CD4-positive, alpha-beta T cell treated with Interleukin-15 for 4 hours (primary cell): ENCODE data around the gene GRIP1.
A peak's percentile ranks its signal among the peaks of the same experiment; 100 is the strongest.

ENCODE experiments used
- DNase-seq: peaks from one replicate; pipeline ENCODE4 v3.0.0-alpha.2; 2020; ENCODE audit warnings: low spot score

GRIP1 gene

DNA sequence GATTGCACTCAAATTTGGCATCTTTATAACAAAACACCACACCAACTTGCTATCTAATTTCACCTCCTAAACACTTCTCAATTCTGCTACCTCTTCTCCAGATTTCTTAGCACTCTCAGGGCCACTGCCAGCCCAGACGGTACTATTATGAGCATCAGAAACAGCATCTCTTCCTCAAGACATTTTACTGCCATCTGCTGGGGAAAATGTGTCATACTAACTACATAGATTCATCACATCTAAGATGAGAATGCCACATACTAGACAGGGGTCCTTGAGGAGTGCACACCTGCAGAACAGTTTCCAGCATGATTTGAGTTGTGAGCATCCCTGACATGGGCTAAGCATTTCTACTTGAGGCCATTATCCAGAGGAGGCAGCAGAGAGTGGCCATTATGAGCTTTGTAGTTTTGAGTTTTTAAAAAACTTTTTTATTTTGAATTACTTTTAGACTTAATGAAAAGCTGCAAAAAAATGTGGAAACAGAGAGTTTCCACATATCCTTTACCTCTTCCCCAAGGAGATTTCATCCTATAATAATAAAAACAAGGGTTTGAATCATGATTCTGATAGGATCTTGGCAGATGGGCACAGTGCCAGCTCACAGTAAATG is 15.1 kb upstream of the GRIP1 start:
- peak; percentile 44 for DNase-seq

DNA sequence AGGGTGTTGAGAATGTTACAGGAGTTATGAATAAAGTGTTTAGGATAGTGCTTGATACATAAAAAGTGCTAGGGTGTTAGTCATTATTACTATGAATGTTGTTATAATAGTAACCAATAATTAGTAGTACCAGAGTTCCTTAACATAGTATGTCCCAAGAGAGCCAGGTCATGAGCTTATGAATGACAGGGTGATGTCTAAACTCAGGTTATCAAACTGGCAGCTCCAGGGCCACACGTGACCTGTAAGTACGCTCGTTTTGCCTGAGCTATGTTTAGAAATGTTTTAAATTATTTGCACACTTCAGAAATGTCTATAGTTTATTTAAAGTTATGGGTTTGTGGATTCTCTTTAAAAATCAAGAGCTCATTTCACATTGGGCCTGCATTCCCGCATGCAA is 14.1 kb upstream of the GRIP1 start:
- no peak for DNase-seq

DNA sequence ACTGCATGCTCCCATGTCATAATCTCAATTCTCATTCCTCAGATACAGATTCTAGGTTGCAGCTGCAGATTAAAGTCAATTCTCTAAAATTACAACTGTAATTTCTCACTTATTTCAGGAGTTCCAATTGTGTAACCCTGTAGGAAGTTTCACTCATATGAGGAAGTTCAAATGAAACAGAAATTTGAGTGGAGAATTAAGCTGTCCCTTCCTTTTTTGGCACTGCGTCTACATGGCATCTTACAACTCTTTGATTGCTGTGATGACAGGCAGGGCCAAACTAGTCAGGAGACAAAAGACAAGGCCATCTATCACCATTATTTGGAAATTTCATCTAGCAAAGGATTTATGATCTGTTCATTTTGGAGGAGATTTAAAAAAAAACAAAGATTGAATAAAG is 13.3 kb upstream of the GRIP1 start:
- no peak for DNase-seq

DNA sequence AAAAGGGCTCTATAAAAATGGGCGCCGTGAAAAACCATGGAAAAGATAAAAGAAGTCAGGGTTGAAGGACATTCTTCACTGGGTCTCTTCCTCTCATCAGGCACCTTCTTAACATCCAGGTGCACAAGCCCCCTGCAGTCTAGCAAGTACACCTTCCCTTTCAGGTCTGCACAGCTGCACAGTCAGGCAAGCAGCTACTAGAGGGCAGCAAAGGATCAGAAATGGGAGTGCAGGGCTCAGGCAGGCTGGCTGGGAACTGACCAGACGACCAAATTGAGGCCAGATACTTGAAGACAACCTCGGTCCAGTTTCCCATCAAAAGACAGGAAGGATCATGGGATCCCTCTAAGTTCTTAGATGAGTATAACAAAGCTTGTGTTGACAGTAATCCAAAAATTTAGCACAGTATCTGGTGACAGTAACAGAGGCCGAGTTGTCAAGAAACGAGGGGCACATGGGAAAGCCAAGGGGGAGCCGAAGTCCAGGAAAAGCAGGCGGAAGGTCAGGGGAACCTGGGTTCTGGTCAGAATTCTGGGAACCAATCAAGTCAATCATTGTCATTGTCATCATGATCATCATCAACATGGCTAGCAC is 10.1 kb upstream of the GRIP1 start:
- DNase-seq, result peak; percentile 15

DNA sequence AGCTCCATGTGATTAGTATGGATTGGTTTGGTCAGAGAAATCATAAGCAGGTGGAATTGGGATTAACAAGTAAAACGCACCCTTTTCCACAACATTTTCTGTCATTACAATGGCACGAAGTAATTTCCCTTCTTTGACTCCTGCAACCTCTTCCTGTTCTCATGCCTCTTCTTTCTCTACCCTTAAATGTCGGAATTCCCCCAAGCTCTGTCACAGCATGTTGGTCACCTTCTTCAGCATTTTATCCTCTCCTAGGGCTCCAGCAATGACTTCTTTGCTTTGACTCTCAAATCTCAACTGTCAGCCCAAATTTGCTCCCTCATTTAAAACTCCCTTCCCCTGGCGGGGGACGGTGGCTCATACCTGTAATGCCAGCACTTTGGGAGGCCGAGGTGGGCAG is 5.3 kb upstream of the GRIP1 start:
- no peak for DNase-seq

DNA sequence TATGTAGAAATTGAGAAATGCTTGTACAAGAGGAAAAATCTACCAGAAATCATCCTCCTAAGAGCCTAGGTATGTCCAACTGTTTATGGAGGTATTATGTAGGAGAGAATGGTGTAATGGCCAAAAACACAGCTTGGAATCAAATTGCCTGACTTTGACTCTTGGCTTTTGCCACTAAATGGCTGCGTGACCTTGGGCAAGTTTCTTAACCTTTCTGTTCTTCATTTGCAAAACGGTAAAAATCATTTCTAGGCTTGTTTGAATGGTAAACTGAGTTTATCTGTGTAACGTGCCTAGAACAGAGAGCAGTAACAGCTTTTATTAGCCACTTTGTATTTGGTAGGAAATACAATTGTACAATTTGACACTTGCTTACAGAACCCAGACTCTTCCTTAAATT is 4.9 kb upstream of the GRIP1 start:
- no peak for DNase-seq

DNA sequence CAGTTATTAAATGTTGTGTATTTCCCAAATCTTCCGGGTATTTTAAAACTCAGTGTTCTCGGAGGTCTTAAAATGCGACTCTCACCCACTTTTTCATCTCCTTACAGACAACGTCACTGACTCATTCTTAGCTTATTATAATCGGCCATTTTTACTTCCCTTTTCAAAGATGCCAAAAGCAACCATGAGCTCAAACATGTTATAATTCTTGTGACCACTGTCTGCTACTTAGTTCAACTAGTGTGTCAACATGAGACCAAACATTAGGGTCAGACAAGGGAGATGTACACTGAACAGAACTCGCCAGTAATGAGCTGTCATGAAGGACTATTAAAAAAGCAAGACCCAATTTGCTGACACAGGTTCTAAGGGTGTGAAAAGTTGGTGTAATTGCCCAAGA is 4.2 kb upstream of the GRIP1 start:
- no peak for DNase-seq

DNA sequence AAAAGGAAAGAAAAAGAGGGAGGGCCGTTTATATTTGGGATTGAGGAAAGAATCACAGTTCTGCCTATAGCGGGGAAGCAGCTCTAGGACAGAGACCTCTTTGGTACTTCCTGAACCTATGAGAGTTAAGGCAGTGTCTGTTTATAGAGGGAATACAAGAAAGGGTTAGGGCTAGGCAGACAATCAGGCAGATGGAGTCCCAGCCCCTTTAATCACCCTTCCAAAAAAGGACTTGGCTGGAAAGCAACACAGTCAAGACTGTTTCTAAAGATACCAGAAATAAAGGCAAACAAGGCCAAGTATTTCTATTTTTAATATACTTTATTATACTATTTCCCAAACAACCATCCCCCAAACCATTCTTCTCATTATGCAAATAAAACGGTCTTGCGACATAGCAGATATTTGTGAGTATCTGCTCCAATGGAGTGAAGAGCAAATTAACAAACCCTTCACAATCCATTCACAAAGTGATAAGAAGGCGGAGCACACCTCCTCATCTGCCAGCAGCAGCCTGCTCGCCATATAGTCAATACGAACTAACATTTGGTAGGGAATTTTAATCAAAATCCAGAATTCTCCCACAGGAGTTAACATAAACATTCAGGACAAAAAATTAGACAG is 697 bp upstream of the GRIP1 start:
- no peak for DNase-seq

DNA sequence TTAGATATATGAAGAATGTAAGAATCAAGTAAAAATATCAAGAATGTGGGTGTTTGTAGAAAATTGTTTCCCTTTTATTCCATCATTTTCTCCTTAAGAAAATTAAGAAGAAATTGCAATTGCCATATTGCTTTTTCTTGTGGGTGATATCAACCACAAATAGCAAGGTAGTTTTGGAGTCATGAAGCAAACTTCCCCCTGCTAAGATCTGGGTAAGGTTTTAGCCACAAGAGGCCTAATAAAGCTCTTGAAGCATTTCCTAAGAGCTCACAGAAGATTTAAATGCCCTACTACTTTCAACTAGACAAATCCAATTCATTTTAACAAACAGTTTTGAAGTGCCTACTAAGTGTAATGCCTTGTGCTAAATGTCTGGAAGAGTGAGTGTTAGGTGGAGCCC is 2.6 kb downstream of the GRIP1 start:
- no peak for DNase-seq

DNA sequence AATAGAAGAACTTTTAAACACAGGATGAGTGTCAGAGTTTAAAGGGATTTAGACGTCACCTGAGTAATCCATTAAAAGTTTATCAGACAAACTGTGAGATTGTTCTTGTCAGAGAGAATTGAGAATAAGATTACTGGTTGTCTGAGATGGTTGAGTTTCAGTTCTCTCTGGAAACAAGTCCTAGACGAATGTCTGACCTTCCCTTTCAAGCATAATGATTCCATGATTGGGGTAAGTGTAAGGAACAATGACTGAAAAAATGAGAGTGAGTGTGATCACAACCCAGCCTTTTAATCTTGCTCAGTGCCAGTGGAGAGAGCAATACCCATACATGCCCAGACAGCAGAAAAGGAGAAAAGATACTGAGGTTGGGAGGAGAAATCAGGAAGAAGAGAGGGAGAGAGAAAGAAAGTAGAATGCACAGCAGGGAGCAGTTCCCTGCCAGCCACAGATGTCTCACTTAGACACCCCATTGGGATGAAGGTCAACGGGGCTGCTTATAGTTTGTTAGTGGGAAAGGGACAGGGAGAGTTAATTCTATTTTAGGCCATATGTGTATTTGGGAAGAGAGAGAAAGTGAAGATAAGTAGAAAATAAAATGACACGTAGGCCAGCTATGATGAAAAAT is 4.3 kb downstream of the GRIP1 start:
- no peak for DNase-seq

DNA sequence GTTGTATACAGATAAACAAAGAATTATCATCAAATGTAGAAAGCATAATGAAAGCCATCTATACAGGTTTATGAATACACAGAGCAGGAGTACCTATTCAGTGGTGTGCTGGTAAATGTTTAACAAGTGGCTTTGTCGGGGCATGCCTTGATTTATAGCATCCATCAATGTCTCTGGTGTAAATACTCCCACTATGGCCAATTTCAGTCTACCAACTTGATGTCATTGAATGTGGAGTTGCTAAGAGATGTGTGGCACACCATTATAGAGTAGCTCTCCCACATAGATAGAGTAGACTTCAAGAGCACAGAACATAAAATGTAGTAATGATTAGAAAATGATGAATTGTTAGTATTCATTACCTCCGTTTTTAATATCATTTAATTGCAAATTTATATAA is 9.3 kb downstream of the GRIP1 start:
- no peak for DNase-seq

DNA sequence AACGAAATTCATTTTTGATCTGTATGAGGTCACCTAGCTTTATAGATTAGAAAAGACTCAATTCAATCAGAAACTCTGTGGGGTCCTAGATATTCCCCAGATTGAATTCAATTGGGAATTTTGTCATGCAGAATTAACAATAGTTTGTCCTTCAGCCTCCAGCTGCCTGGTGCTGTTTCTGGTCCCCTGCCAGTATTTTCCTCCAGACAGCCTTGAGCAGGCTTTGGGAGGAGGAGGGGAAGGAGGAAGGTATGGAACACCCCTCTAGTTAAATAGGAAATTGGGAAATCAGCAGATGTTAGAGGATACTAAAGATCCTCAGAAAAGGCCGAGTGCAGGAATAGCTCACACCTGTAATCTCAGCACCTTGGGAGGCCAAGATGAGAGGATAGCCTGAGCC is 10.6 kb downstream of the GRIP1 start:
- no peak for DNase-seq

DNA sequence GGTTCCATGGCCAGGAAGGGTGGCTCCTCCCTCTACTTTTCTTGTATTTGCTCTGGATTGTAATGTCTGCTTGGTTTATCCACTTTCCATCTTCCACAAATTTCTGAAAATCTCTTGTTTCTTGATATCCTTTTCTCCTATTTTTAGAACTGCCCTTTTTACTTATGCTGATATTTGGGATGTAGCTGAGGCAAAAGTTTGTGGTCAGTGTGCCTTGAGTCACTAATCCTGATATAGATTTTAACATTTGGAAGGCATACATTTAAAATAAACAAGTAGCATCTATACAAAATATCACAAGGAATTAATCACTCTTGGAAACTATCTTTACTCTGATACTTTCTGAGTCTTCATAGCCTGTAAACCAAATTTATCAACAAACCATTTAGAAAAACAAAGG is 11.0 kb downstream of the GRIP1 start:
- DNase-seq, result no peak

DNA sequence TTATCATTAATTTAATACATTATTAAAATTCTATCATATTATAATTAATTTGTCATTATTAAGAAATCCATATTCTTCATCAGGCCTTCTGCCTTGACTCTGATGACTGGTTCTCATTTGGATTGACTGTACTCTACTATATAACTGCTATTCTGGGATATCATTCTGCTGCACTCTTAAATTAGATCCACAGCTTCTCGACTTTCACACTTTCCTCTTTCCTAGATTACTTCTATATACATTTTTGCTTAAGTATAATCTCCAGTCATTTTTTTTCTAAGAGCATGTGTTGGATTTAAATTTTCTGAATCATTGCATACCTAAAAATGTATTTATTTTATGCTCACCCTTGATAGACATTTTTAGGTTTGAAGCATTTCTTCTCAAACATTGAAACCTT is 12.4 kb downstream of the GRIP1 start:
- DNase-seq, result no peak

DNA sequence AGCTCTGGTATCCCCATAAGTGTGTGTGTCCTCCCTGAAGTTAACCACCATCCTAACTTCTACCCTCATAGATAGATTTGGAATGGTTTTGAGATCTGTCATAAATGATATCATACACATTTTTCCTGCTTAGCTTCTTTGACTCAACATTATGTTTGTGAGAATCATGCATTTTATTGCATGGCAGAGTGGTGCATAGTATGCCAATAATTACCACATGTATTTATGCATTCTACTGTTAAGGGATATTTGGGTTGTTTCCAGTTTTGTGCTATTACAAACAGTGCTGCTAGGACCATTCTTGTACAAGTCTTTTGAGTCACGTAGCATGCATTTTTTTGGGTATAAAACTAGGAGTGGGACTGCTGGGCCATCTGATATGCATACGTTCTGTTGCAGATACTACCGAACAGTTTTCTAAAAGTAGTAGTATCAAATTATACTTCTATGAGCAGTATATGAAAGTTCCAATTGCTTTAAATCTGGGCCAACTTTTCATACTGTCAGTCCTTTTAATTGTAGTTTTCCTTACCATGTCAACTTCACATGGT is 13.4 kb downstream of the GRIP1 start:
- DNase-seq, result no peak

DNA sequence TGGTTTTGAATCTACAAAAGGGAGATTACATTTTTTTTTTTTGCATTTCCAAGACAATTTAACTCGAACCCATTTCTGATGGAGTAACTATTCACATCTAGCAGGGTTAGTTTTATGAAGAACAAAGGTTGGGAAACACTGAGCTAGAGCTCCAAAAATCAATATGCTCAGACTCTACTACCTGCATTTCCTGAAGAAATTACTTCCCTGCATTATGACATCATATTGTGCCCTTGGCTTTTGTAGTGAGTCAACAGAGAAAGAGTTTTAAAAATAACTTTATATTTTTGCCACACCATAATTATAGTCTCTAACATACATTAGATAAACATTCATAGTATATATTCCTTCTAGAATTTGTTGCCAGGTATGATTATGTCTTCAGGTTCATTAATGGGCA is 14.8 kb downstream of the GRIP1 start:
- no peak for DNase-seq

DNA sequence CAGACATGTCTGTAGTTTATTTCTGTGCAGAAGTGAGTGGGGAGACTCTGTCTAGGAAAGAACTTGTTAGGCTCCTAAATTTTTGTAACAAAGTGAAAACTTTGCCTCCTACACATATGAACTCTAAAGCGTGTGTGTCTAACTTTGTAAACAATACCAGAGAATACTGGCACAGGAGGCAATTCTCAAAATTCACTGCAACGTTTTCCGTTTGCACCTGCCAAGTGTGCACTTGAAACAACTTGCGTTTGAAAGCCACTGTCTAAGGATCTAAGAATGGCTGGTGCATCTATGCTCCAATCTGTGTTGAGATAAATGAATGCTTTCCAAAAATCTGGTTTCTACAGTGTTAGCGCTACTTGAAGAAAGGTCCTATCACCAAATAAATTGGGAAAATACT is 15.3 kb downstream of the GRIP1 start:
- no peak for DNase-seq

DNA sequence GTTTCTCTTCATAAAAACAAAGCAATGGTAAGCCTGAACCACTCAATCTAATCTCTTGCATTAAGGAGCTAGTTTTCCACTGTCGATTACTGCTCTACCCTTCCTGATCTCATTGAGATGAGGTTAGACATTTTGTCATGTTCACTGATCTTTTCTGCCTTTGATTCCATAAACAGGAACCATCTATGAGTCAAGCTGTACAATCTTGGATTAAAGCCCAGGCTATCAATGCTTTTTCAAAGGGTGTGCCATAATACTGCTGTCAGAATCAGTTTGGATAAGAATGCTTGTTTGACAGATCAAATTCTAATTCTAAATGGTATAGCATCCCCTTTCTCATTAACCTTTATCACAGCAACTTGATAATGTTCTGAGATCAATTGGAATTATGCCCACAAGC is 16.1 kb downstream of the GRIP1 start:
- no peak for DNase-seq

DNA sequence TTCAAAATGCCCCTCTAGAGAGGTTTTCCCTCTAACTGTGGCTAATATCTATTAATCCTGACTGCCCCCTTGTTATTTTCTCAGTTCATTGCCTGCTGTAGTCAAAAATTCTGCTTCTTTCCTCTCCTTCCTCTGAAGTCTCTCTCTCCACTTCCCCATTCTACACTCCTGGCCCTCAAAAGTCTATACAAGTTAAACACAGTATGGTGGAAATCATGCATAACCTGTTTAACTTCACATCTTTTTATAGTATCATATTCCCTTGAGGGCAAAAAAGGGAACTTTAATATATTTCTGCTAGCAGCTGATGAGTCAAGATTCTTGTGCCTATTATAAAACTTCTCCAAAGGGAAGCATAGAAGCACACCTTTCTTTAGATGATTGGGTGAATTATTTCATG is 16.7 kb downstream of the GRIP1 start:
- no peak for DNase-seq

DNA sequence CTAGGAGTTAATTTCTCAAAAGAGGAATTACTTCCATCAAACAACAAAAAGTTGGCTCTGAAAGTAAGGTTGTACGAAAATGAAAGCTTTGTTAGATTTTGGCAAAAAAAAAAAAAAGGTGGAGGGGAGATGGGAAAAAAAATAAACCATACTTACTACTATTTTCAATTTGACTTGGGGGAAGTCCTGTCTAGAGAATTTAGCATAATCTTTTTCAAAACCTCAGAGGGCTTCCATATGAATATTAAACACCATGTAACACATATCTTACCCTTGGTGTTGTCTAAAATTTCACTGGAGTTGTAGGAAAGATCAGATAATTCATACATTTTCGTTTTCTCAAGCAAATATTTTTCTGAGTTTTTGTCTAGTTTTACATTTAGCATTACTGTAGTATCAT is 17.5 kb downstream of the GRIP1 start:
- no peak for DNase-seq

DNA sequence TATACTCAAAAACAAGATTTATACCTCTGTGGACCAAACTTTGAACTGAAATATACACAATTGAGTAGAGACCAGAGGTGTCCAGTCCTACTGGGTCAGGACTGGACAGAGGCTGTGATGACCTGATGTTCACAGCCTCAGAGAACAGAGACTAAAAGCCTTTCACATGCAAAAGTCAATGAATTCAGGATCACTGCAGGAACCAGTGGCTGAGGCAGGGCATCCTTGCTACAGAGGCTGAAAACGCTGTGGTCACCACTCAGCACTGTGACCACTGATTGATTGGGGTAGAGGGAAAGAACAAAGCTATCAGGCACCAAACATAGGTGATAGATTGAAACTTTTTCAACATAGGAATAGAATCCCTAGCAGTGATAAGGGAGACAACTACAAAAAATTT is 25.1 kb downstream of the GRIP1 start:
- DNase-seq, result no peak

DNA sequence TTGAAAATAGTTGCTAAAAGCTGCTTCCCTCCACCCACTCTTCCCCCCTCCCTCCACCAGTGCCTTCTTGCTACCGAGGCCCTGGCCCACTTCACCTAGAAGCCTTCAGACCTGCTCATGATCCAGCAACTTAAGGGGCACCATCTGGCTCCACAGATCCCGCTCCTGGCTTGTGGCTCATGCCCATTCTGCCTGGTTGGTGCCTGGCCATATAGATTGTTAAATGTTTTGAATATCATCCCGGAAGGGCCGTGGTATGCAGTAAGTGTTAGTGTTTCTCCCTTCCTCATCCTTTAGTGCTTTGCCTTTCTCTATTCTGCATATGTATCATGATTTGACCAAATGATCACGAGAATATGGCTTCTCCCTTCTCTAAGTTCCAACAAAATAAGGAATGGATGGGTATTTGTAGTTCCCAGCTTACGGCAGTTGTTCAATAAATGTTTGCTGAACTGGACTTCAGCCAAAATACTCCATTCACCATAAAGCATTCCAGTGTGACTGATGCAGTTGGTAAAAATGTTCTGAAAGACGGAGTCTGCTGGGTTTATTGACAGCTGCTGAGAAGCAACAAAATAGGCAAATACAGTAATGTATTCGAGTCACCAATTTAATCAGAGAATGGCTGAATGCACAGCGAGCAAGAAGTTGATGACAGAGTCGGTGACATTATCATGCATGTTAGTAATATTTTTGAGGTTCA is 30.7 kb downstream of the GRIP1 start:
- no peak for DNase-seq
